Renal pelvis (tissue), 12 donors: ENCODE results near the gene HOXA7. TPM values are rescaled to one million over a fixed set of nuclear protein-coding genes. Genes with fewer than 3 reads are reported as not detected.

Experiments used
- DNase-seq: peaks from one replicate; pipeline ENCODE4 v3.0.0-alpha.2; 2013
- long read RNA-seq, 16 experiments: transcript quantifications; one replicate each; lab custom pipeline, GENCODE V29; 2026
- polyA plus RNA-seq, 3 donors: library from polyadenylated mRNA; unstranded; fragments of 120-200 nt; gene quantifications; one replicate each; pipeline ENCODE4 v1.2.1, GENCODE V29; 2013; ENCODE audit not compliant: insufficient read length in 3 of 3

Gene HOXA7
- polyA plus RNA-seq, result 10 to 100 TPM; 28.1 to 31.7 (median 28.6) TPM
- long read RNA-seq, donor 1, transcript HOXA7-201 (2 exons, 2,018 nt), result major isoform, 18 of 19 reads
- long read RNA-seq, donor 1, partial matches to known transcripts, result 0 of 19 reads
- long read RNA-seq, donor 1, other reads (novel, unspliced or antisense), result 0 of 19 reads
- long read RNA-seq, donor 2, transcript HOXA7-201 (2 exons, 2,018 nt), result major isoform, 20 of 20 reads
- long read RNA-seq, donor 2, partial matches to known transcripts, result 0 of 20 reads
- long read RNA-seq, donor 2, other reads (novel, unspliced or antisense), result 0 of 20 reads
- long read RNA-seq, donor 3, transcript HOXA7-201 (2 exons, 2,018 nt), result major isoform, 23 of 24 reads
- long read RNA-seq, donor 3, partial matches to known transcripts, result 0 of 24 reads
- long read RNA-seq, donor 3, other reads (novel, unspliced or antisense), result 0 of 24 reads
- long read RNA-seq, donor 4, transcript HOXA7-201 (2 exons, 2,018 nt), result major isoform, 30 of 30 reads
- long read RNA-seq, donor 4, partial matches to known transcripts, result 0 of 30 reads
- long read RNA-seq, donor 4, other reads (novel, unspliced or antisense), result 0 of 30 reads
- long read RNA-seq, donor 5, transcript HOXA7-201 (2 exons, 2,018 nt), result major isoform, 7 of 7 reads
- long read RNA-seq, donor 5, partial matches to known transcripts, result 0 of 7 reads
- long read RNA-seq, donor 5, other reads (novel, unspliced or antisense), result 0 of 7 reads
- long read RNA-seq, donor 6, transcript HOXA7-201 (2 exons, 2,018 nt), result major isoform, 16 of 23 reads
- long read RNA-seq, donor 6, partial matches to known transcripts, result 0 of 23 reads
- long read RNA-seq, donor 6, other reads (novel, unspliced or antisense), result 7 of 23 reads
- long read RNA-seq, donor 7, transcript HOXA7-201 (2 exons, 2,018 nt), result major isoform, 24 of 24 reads
- long read RNA-seq, donor 7, partial matches to known transcripts, result 0 of 24 reads
- long read RNA-seq, donor 7, other reads (novel, unspliced or antisense), result 0 of 24 reads
- long read RNA-seq, donor 8, transcript HOXA7-201 (2 exons, 2,018 nt), result major isoform, 11 of 11 reads
- long read RNA-seq, donor 8, partial matches to known transcripts, result 0 of 11 reads
- long read RNA-seq, donor 8, other reads (novel, unspliced or antisense), result 0 of 11 reads
- long read RNA-seq, donor 9, transcript HOXA7-201 (2 exons, 2,018 nt), result major isoform, 20 of 21 reads
- long read RNA-seq, donor 9, partial matches to known transcripts, result 0 of 21 reads
- long read RNA-seq, donor 9, other reads (novel, unspliced or antisense), result 0 of 21 reads
- long read RNA-seq, donor 10, transcript HOXA7-201 (2 exons, 2,018 nt), result major isoform, 20 of 20 reads
- long read RNA-seq, donor 10, partial matches to known transcripts, result 0 of 20 reads
- long read RNA-seq, donor 10, other reads (novel, unspliced or antisense), result 0 of 20 reads
- long read RNA-seq, donor 11, transcript HOXA7-201 (2 exons, 2,018 nt), result major isoform, 18 of 18 reads
- long read RNA-seq, donor 11, partial matches to known transcripts, result 0 of 18 reads
- long read RNA-seq, donor 11, other reads (novel, unspliced or antisense), result 0 of 18 reads
- long read RNA-seq, donor 12, transcript HOXA7-201 (2 exons, 2,018 nt), result major isoform, 28 of 29 reads
- long read RNA-seq, donor 12, partial matches to known transcripts, result 0 of 29 reads
- long read RNA-seq, donor 12, other reads (novel, unspliced or antisense), result 0 of 29 reads
- long read RNA-seq, donor 13, transcript HOXA7-201 (2 exons, 2,018 nt), result major isoform, 10 of 13 reads
- long read RNA-seq, donor 13, partial matches to known transcripts, result 0 of 13 reads
- long read RNA-seq, donor 13, other reads (novel, unspliced or antisense), result 0 of 13 reads
- long read RNA-seq, donor 14, transcript HOXA7-201 (2 exons, 2,018 nt), result major isoform, 28 of 30 reads
- long read RNA-seq, donor 14, partial matches to known transcripts, result 0 of 30 reads
- long read RNA-seq, donor 14, other reads (novel, unspliced or antisense), result 0 of 30 reads
- long read RNA-seq, donor 15, transcript HOXA7-201 (2 exons, 2,018 nt), result major isoform, 15 of 16 reads
- long read RNA-seq, donor 15, partial matches to known transcripts, result 0 of 16 reads
- long read RNA-seq, donor 15, other reads (novel, unspliced or antisense), result 0 of 16 reads
- long read RNA-seq, donor 16, transcript HOXA7-201 (2 exons, 2,018 nt), result major isoform, 22 of 23 reads
- long read RNA-seq, donor 16, partial matches to known transcripts, result 0 of 23 reads
- long read RNA-seq, donor 16, other reads (novel, unspliced or antisense), result 0 of 23 reads

DNA sequence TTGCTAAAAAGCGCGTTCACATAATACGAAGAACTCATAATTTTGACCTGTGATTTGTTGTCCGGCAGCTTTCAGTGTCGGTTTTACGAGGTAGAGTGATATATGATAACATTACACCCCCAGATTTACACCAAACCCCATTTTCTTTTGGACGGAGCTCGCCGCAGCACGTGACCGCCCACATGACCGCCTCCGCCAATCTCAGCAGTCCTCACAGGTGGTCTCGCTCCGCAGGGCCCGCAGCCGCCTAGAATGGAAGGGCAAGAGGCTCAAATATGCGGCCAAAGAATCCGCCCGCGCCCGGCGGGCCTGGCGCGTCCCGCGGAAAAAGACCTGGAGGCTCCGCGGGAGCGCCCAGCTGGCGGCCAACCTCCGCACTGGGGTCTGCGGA, at the start of gene HOXA7:
TSS of gene HOXA7 (minus strand) at position 168 of the 391 bp plus-strand sequence. CDS start at position 38, 130 bp downstream.
- DNase-seq, result peak; percentile 94

DNA sequence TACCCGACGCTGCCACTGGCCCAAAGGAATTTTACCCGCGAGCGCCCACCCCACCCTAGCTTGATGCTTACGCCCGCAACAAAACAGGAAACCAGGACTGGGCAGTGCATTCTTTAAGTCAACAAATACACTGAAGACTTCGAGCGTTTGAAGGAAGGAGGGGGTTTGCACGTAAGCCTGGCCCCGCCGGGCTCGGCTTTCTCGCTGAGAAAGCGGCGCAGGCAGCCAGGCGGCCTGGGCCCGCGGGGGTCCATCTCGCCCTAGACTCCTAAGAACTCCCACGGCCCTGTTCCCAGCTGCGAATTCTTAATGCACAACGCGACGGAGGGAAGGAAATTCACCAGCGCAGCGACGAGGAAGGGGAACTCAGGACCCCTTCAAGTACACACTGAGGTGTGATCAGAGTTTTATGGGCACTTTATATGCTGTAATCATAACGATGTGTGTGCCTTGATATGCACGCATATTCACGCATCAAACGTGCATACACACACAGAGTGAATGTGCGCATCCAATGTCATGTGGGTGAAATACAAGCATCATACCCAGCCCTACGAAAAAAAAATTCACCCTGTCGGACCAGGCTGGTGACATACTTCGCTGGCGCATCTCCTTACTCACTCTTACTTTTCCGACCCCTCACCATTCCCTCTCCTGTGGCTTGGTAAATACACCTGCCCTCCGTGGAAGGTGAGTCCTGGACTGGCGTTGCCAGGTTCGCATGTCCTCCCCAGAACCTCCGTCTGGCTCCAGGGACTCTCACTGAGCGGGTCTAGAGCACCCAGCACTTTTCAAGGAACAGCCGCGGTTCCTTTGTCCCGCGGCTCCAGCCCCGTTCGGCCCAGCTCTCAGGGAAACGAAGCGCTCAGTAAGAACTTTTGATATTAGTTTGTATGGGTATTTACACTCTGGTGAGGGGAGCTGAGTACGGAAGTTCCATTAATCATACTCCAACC, 49.1 kb upstream of the HOXA7 start:
- DNase-seq, result no peak

DNA sequence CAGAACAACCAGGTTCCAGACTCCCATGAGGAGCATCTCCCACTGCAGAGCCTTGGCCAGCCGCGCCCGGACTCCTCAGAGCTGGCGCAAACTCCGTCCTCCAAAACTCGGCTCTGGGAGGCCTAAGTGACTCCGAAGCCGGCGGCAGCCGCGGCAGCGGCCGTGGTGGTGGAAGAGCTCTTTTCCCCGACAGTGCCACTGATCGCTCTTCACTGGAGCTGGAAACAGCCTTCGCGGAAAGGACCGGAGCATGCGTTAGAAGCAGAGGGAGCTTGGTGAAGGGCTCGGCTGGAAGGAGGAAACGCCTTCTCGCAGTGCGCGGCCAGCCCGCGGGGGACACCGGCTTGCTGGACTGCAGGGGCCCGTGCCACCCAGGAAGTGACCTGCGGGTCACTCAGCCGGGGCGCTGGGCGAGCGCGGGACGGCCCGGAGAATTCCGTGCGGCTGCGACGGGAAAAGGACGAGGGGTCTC, 48.4 kb upstream of the HOXA7 start:
- no peak for DNase-seq

DNA sequence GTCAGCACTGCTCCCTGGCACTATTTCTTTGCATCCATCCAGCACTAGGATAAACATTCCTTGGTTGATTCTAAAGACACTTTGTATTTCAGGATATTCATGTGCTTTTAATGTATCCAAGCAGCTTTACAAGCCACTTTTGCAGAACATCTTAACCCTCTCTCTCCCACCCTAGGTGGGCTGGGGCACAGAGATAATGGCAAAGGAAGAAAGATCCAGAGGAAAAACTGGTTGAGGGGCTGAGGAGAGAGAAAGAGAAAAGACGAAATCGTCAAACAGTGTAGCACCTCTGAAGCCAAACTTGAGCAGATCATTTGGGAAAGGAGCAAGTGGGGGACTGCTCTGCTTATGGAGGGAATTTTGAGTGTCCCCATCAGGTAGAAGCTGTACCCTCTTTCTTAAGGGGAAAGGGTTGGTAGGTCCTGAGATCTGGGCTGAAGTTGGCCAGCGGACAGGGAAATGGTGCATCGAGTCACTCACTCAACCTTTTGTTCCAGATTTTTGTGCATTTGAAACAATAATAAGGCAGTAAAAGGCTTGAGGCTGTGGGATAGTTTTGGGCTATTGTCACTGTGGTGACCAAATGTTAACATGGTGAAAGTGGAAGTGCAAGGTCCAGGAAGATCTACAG, 47.6 kb upstream of the HOXA7 start:
- no peak for DNase-seq

DNA sequence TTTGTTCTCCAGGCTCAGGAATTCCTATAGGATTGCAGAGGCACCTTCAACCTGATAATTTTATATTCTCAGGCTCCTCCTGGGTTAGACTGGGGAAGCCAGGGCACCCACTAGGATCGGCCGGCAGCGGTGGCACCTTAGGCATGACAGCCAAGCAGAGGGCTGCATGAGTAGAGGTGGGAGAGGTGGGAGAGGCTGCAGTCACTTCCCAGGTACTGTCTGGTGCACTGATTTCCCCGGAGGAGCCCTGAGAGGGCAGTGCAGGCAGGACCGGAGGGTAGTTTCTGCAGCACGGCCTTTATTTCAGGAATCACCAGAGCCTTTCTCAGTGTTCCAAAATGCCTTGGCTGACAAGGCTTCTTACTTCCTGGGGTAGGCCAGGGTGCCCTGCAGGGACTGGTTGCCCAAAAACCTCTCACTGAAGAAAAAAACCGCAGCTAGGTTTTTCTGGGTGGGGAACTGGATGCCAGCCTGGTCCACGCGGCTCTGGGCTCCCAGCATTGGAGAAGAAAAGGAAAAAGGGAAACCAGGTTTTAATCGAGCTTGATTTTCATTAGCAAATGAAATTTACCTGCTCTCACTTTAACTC, 47.0 kb upstream of the HOXA7 start:
- no peak for DNase-seq

DNA sequence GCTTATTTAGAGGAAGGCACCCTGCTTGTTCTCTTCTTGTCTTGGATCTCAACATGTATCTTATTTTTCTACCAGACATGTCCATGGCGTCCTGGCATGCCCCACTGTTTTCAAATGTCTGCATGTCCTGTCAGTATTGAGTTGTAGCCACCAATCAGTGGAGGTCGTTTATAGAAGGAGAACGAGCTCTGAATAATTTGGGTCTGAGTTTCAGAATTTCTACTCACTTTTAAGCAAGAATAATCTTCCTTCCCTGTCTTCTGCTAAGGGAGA, 46.3 kb upstream of the HOXA7 start:
- no peak for DNase-seq

DNA sequence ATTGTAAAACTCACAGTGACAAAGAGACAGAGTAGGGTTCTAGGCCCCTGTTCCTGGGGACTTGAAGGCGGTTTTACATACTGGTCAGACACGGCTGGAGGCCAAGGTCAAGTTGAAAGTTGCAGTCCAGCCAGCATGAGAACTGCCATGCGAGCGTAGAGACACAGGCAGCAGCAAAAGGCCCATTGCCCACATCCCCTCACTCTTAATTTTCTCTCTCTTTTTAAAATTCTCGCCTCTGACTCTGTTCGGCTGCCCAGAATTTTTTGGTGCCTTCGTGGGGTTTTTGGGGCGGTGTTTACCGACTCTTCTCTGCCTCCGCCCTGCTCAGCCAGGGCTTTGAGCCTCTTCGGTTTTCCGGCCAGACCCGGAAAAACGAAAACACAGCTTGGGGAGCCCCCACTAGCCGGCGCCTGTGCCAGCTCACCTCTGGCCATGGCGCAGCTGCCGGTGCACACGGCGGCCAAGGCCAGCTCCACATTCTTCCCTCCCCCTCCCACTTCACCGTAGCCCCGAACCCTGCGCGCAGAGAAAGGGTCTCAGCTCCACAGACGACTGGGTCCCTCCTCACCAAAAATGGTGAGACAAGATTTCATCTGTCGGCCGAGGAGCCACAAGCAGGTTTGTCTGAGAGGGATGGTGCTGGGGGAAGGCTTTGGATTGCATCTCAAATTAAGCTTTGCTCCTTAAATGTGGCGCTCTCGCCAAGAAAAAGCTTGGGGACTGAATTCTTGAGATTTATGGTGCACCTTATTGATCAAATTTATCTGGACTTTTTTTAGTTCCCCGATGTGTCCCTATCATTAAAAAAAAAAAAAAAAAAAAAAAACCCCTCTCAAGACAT, 45.8 kb upstream of the HOXA7 start:
- no peak for DNase-seq

DNA sequence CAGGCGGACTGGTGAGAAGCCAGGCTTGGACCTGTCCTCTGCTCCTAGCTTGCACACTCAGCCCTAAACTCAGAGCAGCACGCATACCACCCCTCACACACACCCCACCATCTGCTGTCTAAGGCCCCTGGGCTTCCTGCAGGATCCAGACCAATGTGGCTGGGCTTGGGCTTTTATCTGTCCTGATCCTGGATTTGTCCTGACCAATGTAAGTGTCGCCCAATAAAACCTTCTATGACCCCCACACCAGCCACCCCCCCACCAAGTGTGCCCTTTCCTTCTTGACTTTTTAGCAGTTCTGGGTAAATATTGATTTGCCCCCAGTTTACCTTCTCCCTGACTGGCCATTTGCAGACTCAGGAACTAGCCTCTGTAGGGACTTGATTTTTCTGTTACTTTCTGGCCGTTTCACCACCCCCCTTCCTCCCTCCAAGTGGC, 45.1 kb upstream of the HOXA7 start:
- no peak for DNase-seq

DNA sequence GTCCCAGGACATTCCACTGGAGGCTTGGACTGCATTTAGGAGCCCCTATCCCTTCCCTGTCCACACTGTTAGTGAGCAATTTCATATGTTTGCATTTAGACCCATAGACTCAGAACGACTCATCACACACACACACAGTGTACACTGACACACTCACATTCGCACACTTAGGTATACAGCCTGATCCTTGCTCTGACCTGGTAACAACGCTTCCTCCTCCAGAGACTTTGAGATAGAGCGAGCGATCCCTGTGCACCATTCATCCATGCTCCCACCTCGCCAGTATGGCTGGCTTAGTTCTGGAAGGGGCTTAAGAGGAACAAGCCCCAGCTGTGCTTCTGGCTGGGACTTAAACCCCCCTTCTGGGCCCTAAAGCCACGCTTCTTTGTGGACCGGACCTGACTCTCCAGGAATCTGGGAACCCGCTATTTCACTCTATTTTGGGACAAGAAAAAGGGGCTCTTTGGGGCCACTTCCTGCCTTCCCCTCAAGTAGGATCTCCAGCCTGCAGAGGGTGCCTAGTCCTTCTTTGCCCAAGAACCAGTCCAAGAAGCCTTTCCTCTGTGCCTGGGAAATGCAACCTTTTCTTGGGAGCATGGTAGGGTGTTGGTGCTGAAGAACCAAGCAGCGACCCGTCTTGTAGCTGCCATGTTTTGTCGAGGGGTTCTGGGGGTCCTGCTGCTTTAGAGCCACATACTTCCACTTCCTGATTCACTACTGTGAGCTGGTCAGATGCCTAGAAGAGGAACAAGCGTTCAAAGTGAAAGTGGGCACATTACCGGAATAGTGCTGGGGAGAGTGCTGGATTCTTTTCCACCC, 44.5 kb upstream of the HOXA7 start:
- DNase-seq, result no peak

DNA sequence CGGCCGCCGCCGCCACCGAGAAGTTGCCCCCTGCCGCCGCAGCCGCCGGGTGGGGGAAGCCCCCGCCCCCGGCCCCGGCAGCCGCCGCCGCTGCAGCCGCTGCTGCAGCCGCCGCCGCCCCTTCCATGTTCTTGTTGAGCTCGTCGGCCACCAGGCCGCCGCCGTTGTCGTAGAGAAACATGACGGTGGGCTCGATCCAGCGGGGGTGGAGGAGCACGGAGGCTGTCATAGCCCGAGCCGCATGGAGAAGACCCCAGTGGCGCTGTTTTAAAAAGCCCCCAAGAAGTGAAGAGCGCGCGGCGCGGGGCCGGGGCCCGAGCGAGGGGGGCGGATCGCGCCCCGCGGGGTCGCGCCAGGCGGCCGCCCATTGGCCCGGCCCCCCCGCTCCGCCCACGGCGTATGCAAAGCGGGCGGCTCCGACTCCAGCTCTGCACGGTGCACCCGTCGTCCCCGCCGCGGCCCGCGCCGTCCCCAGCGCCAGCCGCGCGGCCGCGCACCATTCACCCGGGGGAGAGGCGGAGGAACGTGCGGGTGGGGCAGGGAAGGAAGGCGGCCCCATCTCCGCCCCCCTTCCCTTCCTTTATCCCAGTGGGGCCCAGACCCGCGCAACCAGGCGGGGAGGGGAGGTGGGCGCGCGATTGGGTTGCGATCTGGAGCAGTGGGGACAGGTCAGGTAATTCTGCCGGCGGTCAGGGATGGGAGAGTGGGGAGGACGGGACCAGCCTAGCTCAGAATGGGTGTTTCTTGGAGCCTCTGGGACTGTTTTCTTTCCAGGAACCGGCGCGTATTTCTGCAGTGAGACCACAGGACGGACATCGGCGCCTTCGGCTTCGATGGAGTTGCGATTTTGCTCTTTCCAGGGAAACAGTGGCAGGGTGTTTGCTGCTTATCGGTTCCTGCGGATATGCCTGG, 43.6 kb upstream of the HOXA7 start, which contains the start of gene HOXA13:
TSS of gene HOXA13 (minus strand) at position 243 of the 912 bp plus-strand sequence. CDS start at position 229, 14 bp downstream.
- DNase-seq, result no peak

DNA sequence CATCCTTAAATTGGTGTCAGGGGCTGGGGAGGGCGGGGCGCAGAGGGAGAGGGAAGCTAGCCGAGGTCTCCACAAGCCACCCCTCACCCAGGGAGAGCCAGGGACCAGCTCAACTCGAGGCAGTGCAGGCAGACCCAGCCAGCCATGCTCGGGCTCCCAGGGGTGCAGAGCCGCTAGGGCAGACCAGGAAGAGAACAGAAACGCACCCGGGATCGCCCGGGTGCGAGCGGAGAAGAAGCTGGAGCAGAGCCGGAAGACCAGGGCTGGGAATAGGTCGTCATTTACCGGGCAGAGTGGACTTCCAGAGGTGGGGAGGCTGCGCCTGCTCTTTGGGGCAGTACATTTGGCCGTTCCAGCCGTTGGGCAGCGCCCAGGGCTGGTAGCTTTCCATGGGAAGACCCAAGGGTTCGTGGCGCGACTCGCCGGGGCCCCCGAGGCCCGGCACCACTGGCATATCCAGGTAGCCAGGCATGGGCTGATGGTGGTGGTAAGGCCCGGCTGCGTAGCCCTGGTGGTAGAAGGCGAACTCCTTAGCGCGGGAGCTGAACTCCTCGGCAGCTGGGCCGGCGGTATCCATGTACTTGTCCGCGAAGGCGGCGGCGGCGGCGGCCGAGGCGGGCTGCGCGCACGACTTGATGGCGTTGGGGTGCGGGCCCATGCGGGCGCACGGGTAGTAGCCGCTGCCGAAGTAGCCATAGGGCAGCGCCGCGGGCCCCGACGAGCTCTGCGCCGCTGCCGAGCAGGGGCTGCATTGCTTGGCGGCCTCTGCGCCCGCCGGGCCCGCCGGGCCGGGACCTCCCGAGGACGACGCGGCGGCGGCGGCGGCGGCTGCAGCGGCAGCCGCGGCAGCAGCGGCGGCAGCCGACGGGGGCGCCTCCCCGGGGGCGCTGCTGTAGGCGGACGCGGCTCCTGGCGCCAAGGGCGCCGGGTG, 42.7 kb upstream of the HOXA7 start:
- no peak for DNase-seq

DNA sequence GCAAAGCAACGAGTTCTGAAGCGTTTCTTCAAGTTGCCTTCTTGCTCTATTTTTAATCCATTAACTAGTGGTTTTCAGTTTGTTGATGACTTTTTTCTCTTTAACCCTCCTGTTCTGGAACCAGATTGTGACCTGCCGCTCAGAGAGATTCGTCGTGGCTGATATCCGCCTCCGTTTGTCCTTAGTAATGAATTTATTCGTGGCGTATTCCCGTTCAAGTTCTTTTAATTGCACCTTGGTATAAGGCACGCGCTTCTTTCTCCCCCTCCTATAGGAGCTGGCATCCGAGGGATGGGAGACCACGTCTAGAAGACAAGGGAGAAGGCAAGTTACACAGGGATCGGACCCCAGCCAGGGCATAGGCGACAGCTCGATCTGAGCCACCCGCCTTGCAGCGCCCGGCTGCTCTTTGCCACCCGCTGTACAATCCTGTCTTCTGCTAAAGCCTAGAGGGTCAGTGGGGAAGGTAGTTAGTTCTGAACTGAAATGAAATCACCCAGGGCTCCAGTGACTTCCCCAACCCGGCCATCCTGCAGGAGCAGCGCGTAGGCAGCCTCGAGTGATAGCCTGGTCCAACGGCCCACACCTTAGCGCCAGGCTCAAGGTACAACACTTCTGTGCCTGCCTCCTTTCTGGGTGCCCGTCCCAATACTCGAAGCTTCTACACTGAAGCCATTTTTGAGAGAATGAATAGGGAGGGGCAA, 41.8 kb upstream of the HOXA7 start:
- no peak for DNase-seq
